EL (cell line): ENCODE results near the gene SAMD4A.

ENCODE experiments used
- DNase-seq: peaks from one replicate; pipeline ENCODE4 v3.0.0-alpha.2; 2016

SAMD4A gene

GRCh38 chr14:54839701-54840119 is 272.8 kb downstream of the SAMD4A start:
- no peak for DNase-seq

DNA sequence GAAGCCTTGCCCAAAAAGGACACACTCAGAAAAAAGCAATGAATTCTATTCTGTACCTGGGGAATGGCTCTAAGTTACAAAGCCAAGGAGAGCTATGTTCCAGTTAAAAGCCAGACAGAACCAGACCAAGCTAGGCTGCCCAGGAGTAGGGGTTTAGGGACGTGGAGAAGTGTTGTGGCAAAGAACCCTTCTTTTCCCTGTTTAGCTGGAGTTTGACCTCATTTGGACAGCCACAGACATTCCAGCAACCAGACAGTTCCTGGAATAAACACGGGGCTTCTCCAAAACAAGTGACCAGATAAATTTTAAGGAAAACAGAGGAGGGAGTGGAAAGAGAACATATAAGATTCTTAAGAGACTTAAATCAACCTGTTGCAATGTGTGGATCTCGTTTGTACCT is 273.4 kb downstream of the SAMD4A start:
- no peak for DNase-seq

- DNase-seq: no peak
Observed at GRCh38 chr14:54840798-54841197, 273.9 kb downstream of the SAMD4A start.
